CD14-positive monocyte (primary cell): Measurements from ENCODE around the gene TMCC1. TPM values are rescaled to one million over a fixed set of nuclear protein-coding genes. Genes with fewer than 3 reads are reported as not detected.

ENCODE experiments used
- DNase-seq, 3 donors: peaks; one replicate each; pipeline ENCODE4 v3.0.0-alpha.2; 2011 to 2022
- H2AFZ ChIP-seq: 2 replicates; pipeline ENCODE4 v1.6.0; 2012; ENCODE audit warnings: mild to moderate bottlenecking, low read depth, low read length, inconsistent platforms; ENCODE audit not compliant: insufficient read depth, poor library complexity, severe bottlenecking
- H3K27ac ChIP-seq, 2 donors: 1 replicate in 1 of 2; 2 replicates in 1 of 2; pipeline ENCODE4 v1.5.1; 2012 to 2013; ENCODE audit warnings: low read length in 2 of 2, control low read depth in 1 of 2, inconsistent platforms in 1 of 2, low read depth in 1 of 2, mild to moderate bottlenecking in 1 of 2
- H3K27me3 ChIP-seq, 2 donors: one replicate each; pipeline versions ENCODE4 v1.6.0 to v1.6.1; 2011 to 2013; ENCODE audit warnings: low read length in 2 of 2; ENCODE audit not compliant: control insufficient read depth in 2 of 2, insufficient read depth in 2 of 2
- H3K36me3 ChIP-seq, 2 donors: replicated peaks in 1 of 2; 1 replicate in 1 of 2; 2 replicates in 1 of 2; pipeline versions ENCODE4 v1.5.1 to v1.6.1; 2012 to 2013; ENCODE audit warnings: low read length in 2 of 2, control low read depth in 1 of 2, inconsistent platforms in 1 of 2, mild to moderate bottlenecking in 1 of 2; ENCODE audit not compliant: insufficient read depth in 2 of 2, control insufficient read depth in 1 of 2
- H3K4me1 ChIP-seq, 2 donors: 1 replicate in 1 of 2; 2 replicates in 1 of 2; pipeline versions ENCODE4 v1.5.1 to v1.6.1; 2012 to 2013; ENCODE audit warnings: low read length in 2 of 2, control low read depth in 1 of 2, inconsistent platforms in 1 of 2, mild to moderate bottlenecking in 1 of 2, moderate library complexity in 1 of 2; ENCODE audit not compliant: insufficient read depth in 2 of 2, control insufficient read depth in 1 of 2
- H3K4me2 ChIP-seq: replicated peaks from 2 replicates; pipeline ENCODE3; 2012; ENCODE audit warnings: low read length, moderate library complexity, mild to moderate bottlenecking; ENCODE audit not compliant: poor library complexity, severe bottlenecking; ENCODE audit errors: extremely low read depth
- H3K4me3 ChIP-seq, 3 experiments: fragments of 200-600 bp in 1 of 3; sonication (generic) in 1 of 3; replicated peaks in 1 of 3; 1 replicate in 2 of 3; 2 replicates in 1 of 3; pipeline ENCODE4 v1.5.1; 2011 to 2013; ENCODE audit warnings: low read length in 3 of 3, mild to moderate bottlenecking in 3 of 3, control low read depth in 2 of 3, low read depth in 2 of 3, inconsistent platforms in 1 of 3, moderate library complexity in 1 of 3
- H3K79me2 ChIP-seq: 2 replicates; pipeline ENCODE4 v1.6.0; 2012; ENCODE audit warnings: mild to moderate bottlenecking, control low read depth, inconsistent platforms, low read length, moderate library complexity; ENCODE audit not compliant: insufficient read depth
- H3K9ac ChIP-seq: 2 replicates; pipeline ENCODE4 v1.6.0; 2017; ENCODE audit warnings: low read length, mild to moderate bottlenecking; ENCODE audit not compliant: insufficient read depth, poor library complexity, severe bottlenecking
- H3K9me3 ChIP-seq, 2 donors: replicated peaks in 1 of 2; 1 replicate in 1 of 2; 2 replicates in 1 of 2; pipeline versions ENCODE4 v1.5.1 to v1.6.1; 2012 to 2013; ENCODE audit warnings: low read length in 2 of 2, control low read depth in 1 of 2; ENCODE audit not compliant: control insufficient read depth in 1 of 2, insufficient read depth in 1 of 2
- H4K20me1 ChIP-seq: 2 replicates; pipeline ENCODE4 v1.6.0; 2012; ENCODE audit warnings: mild to moderate bottlenecking, low read length, control low read depth, moderate library complexity; ENCODE audit not compliant: insufficient read depth
- H3K27ac Mint-ChIP-seq, 7 donors: one replicate each; pipeline ENCODE4 v1.8.0; 2020; ENCODE audit warnings: mild to moderate bottlenecking in 7 of 7, mixed read lengths in 7 of 7, moderate library complexity in 6 of 7, inconsistent platforms in 2 of 7
- H3K27me3 Mint-ChIP-seq, 3 donors: one replicate each; pipeline ENCODE4 v1.8.0; 2021 to 2022; ENCODE audit warnings: low read depth in 3 of 3, mild to moderate bottlenecking in 3 of 3, mixed read lengths in 3 of 3, moderate library complexity in 3 of 3, inconsistent platforms in 1 of 3
- H3K36me3 Mint-ChIP-seq, 2 donors: one replicate each; pipeline ENCODE4 v1.8.0; 2020; ENCODE audit warnings: mixed read lengths in 2 of 2, inconsistent platforms in 1 of 2, mild to moderate bottlenecking in 1 of 2
- H3K4me1 Mint-ChIP-seq: one replicate; pipeline ENCODE4 v1.8.0; 2020; ENCODE audit warnings: mild to moderate bottlenecking, mixed read lengths
- H3K4me3 Mint-ChIP-seq, 2 donors: one replicate each; pipeline ENCODE4 v1.8.0; 2020; ENCODE audit warnings: mild to moderate bottlenecking in 2 of 2, mixed read lengths in 2 of 2, moderate library complexity in 1 of 2
- H3K9me3 Mint-ChIP-seq, 7 donors: one replicate each; pipeline ENCODE4 v1.8.0; 2020 to 2022; ENCODE audit warnings: mixed read lengths in 7 of 7, mild to moderate bottlenecking in 6 of 7, moderate library complexity in 6 of 7, inconsistent platforms in 2 of 7
- CTCF ChIP-seq: fragments of 200-600 bp; IDR thresholded peaks from one replicate; pipeline ENCODE4 v1.8.0; 2022; ENCODE audit warnings: antibody characterized with exemption, mild to moderate bottlenecking
- WGBS: methylation state at CpG from one replicate; pipeline ENCODE4 v1.1.5; 2013; ENCODE audit warnings: missing lambda C conversion rate; ENCODE audit not compliant: insufficient coverage; 5-methylcytosine and 5-hydroxymethylcytosine counted together
- intact Hi-C, 2 donors: fragments of 100-400 bp; cut with micrococcal nuclease; formaldehyde crosslinking; loops; one replicate each; pipeline versions ENCODE4 v1.15.0 to v1.15.1; 2023
- polyA plus RNA-seq, 3 donors: library from polyadenylated mRNA; depleted of rRNA in 1 of 3; unstranded in 2 of 3; stranded (reverse) in 1 of 3; fragments of 300-500 nt in 2 of 3; fragments of >200 nt in 1 of 3; fragmentation: Illumina TruSeq in 2 of 3; gene quantifications; 1 replicate in 2 of 3; 2 replicates in 1 of 3; pipeline ENCODE4 v1.2.3, GENCODE V29; 2012 to 2021

TMCC1 gene
- polyA plus RNA-seq, 3 donors, result 5.0 to 10.2 (median 5.0) TPM

- under 1% methylated on average over 98 of the region's 98 CpGs for WGBS
- Mint-ChIP-seq H3K4me1 (peaks cover 60% of the 10 kb centered on the region), H3K27me3 (peaks cover 14 to 28% (median 14%) of the 10 kb centered on the region in 3 donors), H3K4me3 (peak overlapping the region; percentile 97 to 99), H3K9me3 (peaks cover 0 to 2% (median 0%) of the 10 kb centered on the region in 7 donors), H3K27ac (peak overlapping the region in 6 of 7 donors; percentile 65 to 87 (median 78)), H3K36me3 (peaks cover 11 to 21% of the 10 kb centered on the region in 2 donors)
- peak in 1 of 3 donors; percentile 42 for DNase-seq
- peak overlapping the region; percentile 62 for H3K9ac ChIP-seq
- H3K4me3 ChIP-seq, result peak overlapping the region; percentile 45 to 86 (median 58)
- H3K4me1 ChIP-seq, result peaks cover 59 to 71% of the 10 kb centered on the region in 2 donors
- peak overlapping the region; percentile 93 for H3K4me2 ChIP-seq
- H3K9me3 ChIP-seq, result no peaks in the 10 kb centered on the region
- TF ChIP-seq CTCF, result no peak
- intact Hi-C loops, result loop anchor here in 1 of 2 donors (5.0 kb wide), 1 partner anchor 79 kb away; the partner anchor contains the start of gene RHO
- peaks cover 45% of the 10 kb centered on the region for H4K20me1 ChIP-seq
- peak overlapping the region in 1 of 2 donors; percentile 58 for H3K27ac ChIP-seq
- peaks cover 0 to 9% of the 10 kb centered on the region in 2 donors for H3K27me3 ChIP-seq
- H2AFZ ChIP-seq, result peak overlapping the region; percentile 65
- H3K36me3 ChIP-seq, result peaks cover 0 to 14% of the 10 kb centered on the region in 2 donors
- peaks cover 49% of the 10 kb centered on the region for H3K79me2 ChIP-seq
Observed at GRCh38 chr3:129605922-129606635, 287.4 kb downstream of the TMCC1 start.

GRCh38 chr3:129605203-129605921 lies 288.1 kb downstream of the TMCC1 start:
- H3K27ac Mint-ChIP-seq, result peak overlapping the region; percentile 19 to 87 (median 72)
- Histone ChIP-seq H2AFZ (peak overlapping the region; percentile 65), H3K79me2 (peaks cover 56% of the 10 kb centered on the region), H3K27ac (peak overlapping the region in 1 of 2 donors; percentile 58), H3K4me3 (peak overlapping the region; percentile 45 to 86 (median 58)), H3K9me3 (no peaks in the 10 kb centered on the region), H3K27me3 (peaks cover 0 to 9% of the 10 kb centered on the region in 2 donors), H3K4me2 (peak overlapping the region; percentile 93), H3K36me3 (peaks cover 0 to 19% of the 10 kb centered on the region in 2 donors), H3K4me1 (peaks cover 66 to 78% of the 10 kb centered on the region in 2 donors), H3K9ac (peak overlapping the region; percentile 62), H4K20me1 (peaks cover 52% of the 10 kb centered on the region)
- peak in 1 of 3 donors; percentile 43 for DNase-seq
- intact Hi-C loops, result loop anchor here in 1 of 2 donors (5.0 kb wide), 1 partner anchor 78 kb away; the partner anchor contains the start of gene RHO
- H3K27me3 Mint-ChIP-seq, result peaks cover 14 to 28% (median 14%) of the 10 kb centered on the region in 3 donors
- H3K36me3 Mint-ChIP-seq, result peaks cover 14 to 27% of the 10 kb centered on the region in 2 donors
- under 1% methylated on average over 96 of the region's 98 CpGs for WGBS
- H3K4me3 Mint-ChIP-seq, result peak overlapping the region; percentile 97 to 99
- TF ChIP-seq CTCF, result no peak
- peaks cover 0 to 2% (median 0%) of the 10 kb centered on the region in 7 donors for H3K9me3 Mint-ChIP-seq
- H3K4me1 Mint-ChIP-seq, result peaks cover 67% of the 10 kb centered on the region
